GM23338 (cell line): ENCODE results near the gene TRIM52. TPM values are rescaled to one million over a fixed set of nuclear protein-coding genes. Genes with fewer than 3 reads are reported as not detected.

ENCODE experiments used
- ATAC-seq: fragments of 200-7000 bp; cut with Tn5 transposase; 3 replicates; pipeline ENCODE4 v1.9.1; 2020
- DNase-seq: peaks from one replicate; pipeline ENCODE4 v3.0.0-alpha.2; 2015; ENCODE audit warnings: low spot score
- H2AFZ ChIP-seq: fragments of 200-600 bp; sonication (generic); 2 replicates; pipeline ENCODE4 v1.8.0; 2016; ENCODE audit warnings: antibody characterized with exemption, mild to moderate bottlenecking, moderate library complexity
- H3F3A ChIP-seq: fragments of 200-600 bp; sonication (generic); replicated peaks from 2 replicates; pipeline ENCODE4 v1.8.0; 2017; ENCODE audit warnings: antibody characterized with exemption, mixed run types, low read depth
- H3K27ac ChIP-seq: fragments of 200-600 bp; sonication (generic); 2 replicates; pipeline ENCODE4 v1.6.1; 2016; ENCODE audit warnings: low read depth
- H3K27me3 ChIP-seq: fragments of 200-600 bp; sonication (generic); 2 replicates; pipeline ENCODE4 v1.8.0; 2016; ENCODE audit warnings: mild to moderate bottlenecking, mixed run types, moderate library complexity; ENCODE audit not compliant: insufficient read depth
- H3K36me3 ChIP-seq: fragments of 200-600 bp; sonication (generic); 2 replicates; pipeline ENCODE4 v1.8.0; 2016; ENCODE audit warnings: mild to moderate bottlenecking; ENCODE audit not compliant: insufficient read depth
- H3K4me1 ChIP-seq: fragments of 200-600 bp; sonication (generic); 2 replicates; pipeline ENCODE4 v1.8.0; 2016; ENCODE audit warnings: mild to moderate bottlenecking, moderate library complexity; ENCODE audit not compliant: insufficient read depth
- H3K4me2 ChIP-seq: fragments of 200-600 bp; sonication (generic); 2 replicates; pipeline ENCODE4 v1.7.1; 2017; ENCODE audit warnings: mixed run types
- H3K4me3 ChIP-seq: fragments of 200-600 bp; sonication (generic); 2 replicates; pipeline ENCODE4 v1.6.1; 2016; ENCODE audit warnings: mixed run types
- H3K79me2 ChIP-seq: fragments of 200-600 bp; sonication (generic); replicated peaks from 2 replicates; pipeline ENCODE4 v1.8.0; 2017; ENCODE audit warnings: mild to moderate bottlenecking; ENCODE audit not compliant: insufficient read depth
- H3K9me2 ChIP-seq: fragments of 200-600 bp; sonication (generic); 2 replicates; pipeline ENCODE4 v1.8.0; 2017; ENCODE audit not compliant: insufficient read depth
- H4K20me1 ChIP-seq: fragments of 200-600 bp; sonication (generic); replicated peaks from 2 replicates; pipeline ENCODE4 v1.8.0; 2017; ENCODE audit warnings: mild to moderate bottlenecking; ENCODE audit not compliant: insufficient read depth
- H3K27ac Mint-ChIP-seq: 2 replicates; pipeline ENCODE4 v1.8.0; 2020; ENCODE audit warnings: inconsistent platforms, mild to moderate bottlenecking, moderate library complexity, mixed read lengths
- H3K27me3 Mint-ChIP-seq: 3 replicates; pipeline ENCODE4 v1.8.0; 2022; ENCODE audit warnings: low read depth, mild to moderate bottlenecking, moderate library complexity, mixed read lengths, inconsistent platforms; ENCODE audit not compliant: insufficient read depth, poor library complexity
- H3K36me3 Mint-ChIP-seq: 3 replicates; pipeline ENCODE4 v1.8.0; 2021; ENCODE audit warnings: low read depth, mild to moderate bottlenecking, inconsistent platforms, moderate library complexity, mixed read lengths
- H3K4me1 Mint-ChIP-seq: 3 replicates; pipeline ENCODE4 v1.8.0; 2020; ENCODE audit warnings: mild to moderate bottlenecking, inconsistent platforms, mixed read lengths
- H3K4me3 Mint-ChIP-seq: 3 replicates; pipeline ENCODE4 v1.8.0; 2021; ENCODE audit warnings: moderate library complexity, mild to moderate bottlenecking, inconsistent platforms, mixed read lengths
- H3K9me3 Mint-ChIP-seq: 3 replicates; pipeline ENCODE4 v1.8.0; 2020; ENCODE audit warnings: moderate library complexity, mild to moderate bottlenecking, inconsistent platforms, mixed read lengths
- CREB1 ChIP-seq: fragments of 250-450 bp; sonication (Bioruptor Pico); IDR thresholded peaks from 2 replicates; pipeline ENCODE4 v1.5.0; 2020; ENCODE audit warnings: low read depth, mild to moderate bottlenecking, moderate library complexity
- EZH2 ChIP-seq: fragments of 200-600 bp; sonication (generic); IDR thresholded peaks from one replicate; pipeline ENCODE4 v1.8.0; 2017; ENCODE audit warnings: antibody characterized with exemption, mild to moderate bottlenecking, low read depth; ENCODE audit not compliant: unreplicated experiment
- POLR2AphosphoS5 ChIP-seq: IDR thresholded peaks from 2 replicates; pipeline ENCODE4 v1.6.1; 2016; ENCODE audit warnings: antibody characterized with exemption, low read depth
- STAT1 ChIP-seq: IDR thresholded peaks from one replicate; pipeline ENCODE4 v1.6.1; 2016; ENCODE audit warnings: antibody characterized with exemption; ENCODE audit not compliant: unreplicated experiment
- ZNF114 ChIP-seq: fragments of 250-450 bp; sonication (Bioruptor Pico); IDR thresholded peaks from 2 replicates; pipeline ENCODE4 v1.5.0; 2020; ENCODE audit warnings: mild to moderate bottlenecking, moderate library complexity
- polyA plus RNA-seq: library from polyadenylated mRNA; unstranded; fragments of >200 nt; fragmentation: Nextera tagmentation; extraction: Ambion mirVana; gene quantifications from 2 replicates; pipeline ENCODE4 v1.2.1, GENCODE V29; 2016
- total RNA-seq: library from RNA; depleted of rRNA; stranded (reverse); fragments of >200 nt; shearing (Covaris generic); gene quantifications from 2 replicates; pipeline ENCODE4 v1.2.3, GENCODE V29; 2014
- TF ChIP-seq, protein P1 (sequence below), 2 experiments: fragments of 200-600 bp in 1 of 2; sonication (generic) in 1 of 2; conservative IDR thresholded peaks; 2 replicates each; pipeline versions ENCODE4 v1.5.1 to v1.6.1; 2016 to 2017; ENCODE audit warnings: antibody characterized with exemption in 2 of 2, low read depth in 2 of 2, mild to moderate bottlenecking in 2 of 2, moderate library complexity in 1 of 2
- TF ChIP-seq, protein P2 (sequence below): IDR thresholded peaks from one replicate; pipeline ENCODE4 v1.6.1; 2018; ENCODE audit warnings: antibody characterized with exemption; ENCODE audit not compliant: unreplicated experiment

Gene TRIM52
- total and polyA plus RNA-seq, 2 experiments from 2014 or later, result 6.2 to 8.1 TPM

DNA sequence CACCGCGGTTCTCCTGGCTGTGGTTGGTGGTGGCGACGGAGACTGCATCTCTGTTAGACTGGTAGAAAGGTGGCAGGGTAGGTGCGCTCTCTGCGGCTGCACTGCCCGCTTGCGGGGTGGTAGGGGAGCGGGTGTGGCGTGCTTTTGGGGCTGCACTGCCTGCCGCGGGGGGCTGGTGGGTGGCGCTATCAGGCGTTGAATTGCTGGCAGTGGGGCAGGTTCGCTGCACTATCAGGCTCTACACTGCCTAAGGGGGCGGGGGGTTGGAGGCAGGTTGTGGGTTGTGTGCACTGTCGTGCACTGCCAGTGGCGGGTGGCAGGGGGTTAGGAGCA is 21.0 kb upstream of the TRIM52 start (continued):
- TF ChIP-seq, protein P1, sequence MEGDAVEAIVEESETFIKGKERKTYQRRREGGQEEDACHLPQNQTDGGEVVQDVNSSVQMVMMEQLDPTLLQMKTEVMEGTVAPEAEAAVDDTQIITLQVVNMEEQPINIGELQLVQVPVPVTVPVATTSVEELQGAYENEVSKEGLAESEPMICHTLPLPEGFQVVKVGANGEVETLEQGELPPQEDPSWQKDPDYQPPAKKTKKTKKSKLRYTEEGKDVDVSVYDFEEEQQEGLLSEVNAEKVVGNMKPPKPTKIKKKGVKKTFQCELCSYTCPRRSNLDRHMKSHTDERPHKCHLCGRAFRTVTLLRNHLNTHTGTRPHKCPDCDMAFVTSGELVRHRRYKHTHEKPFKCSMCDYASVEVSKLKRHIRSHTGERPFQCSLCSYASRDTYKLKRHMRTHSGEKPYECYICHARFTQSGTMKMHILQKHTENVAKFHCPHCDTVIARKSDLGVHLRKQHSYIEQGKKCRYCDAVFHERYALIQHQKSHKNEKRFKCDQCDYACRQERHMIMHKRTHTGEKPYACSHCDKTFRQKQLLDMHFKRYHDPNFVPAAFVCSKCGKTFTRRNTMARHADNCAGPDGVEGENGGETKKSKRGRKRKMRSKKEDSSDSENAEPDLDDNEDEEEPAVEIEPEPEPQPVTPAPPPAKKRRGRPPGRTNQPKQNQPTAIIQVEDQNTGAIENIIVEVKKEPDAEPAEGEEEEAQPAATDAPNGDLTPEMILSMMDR (conservative IDR thresholded peaks at IDR 0.05; ENCODE audit: low read depth in 2 of 2), result no peak
- TF ChIP-seq STAT1 (no peak), CREB1 (CRISPR knock-in tag) (no peak), ZNF114 (CRISPR knock-in tag) (no peak)
- TF ChIP-seq, protein P2, sequence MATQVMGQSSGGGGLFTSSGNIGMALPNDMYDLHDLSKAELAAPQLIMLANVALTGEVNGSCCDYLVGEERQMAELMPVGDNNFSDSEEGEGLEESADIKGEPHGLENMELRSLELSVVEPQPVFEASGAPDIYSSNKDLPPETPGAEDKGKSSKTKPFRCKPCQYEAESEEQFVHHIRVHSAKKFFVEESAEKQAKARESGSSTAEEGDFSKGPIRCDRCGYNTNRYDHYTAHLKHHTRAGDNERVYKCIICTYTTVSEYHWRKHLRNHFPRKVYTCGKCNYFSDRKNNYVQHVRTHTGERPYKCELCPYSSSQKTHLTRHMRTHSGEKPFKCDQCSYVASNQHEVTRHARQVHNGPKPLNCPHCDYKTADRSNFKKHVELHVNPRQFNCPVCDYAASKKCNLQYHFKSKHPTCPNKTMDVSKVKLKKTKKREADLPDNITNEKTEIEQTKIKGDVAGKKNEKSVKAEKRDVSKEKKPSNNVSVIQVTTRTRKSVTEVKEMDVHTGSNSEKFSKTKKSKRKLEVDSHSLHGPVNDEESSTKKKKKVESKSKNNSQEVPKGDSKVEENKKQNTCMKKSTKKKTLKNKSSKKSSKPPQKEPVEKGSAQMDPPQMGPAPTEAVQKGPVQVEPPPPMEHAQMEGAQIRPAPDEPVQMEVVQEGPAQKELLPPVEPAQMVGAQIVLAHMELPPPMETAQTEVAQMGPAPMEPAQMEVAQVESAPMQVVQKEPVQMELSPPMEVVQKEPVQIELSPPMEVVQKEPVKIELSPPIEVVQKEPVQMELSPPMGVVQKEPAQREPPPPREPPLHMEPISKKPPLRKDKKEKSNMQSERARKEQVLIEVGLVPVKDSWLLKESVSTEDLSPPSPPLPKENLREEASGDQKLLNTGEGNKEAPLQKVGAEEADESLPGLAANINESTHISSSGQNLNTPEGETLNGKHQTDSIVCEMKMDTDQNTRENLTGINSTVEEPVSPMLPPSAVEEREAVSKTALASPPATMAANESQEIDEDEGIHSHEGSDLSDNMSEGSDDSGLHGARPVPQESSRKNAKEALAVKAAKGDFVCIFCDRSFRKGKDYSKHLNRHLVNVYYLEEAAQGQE, result no peak

DNA sequence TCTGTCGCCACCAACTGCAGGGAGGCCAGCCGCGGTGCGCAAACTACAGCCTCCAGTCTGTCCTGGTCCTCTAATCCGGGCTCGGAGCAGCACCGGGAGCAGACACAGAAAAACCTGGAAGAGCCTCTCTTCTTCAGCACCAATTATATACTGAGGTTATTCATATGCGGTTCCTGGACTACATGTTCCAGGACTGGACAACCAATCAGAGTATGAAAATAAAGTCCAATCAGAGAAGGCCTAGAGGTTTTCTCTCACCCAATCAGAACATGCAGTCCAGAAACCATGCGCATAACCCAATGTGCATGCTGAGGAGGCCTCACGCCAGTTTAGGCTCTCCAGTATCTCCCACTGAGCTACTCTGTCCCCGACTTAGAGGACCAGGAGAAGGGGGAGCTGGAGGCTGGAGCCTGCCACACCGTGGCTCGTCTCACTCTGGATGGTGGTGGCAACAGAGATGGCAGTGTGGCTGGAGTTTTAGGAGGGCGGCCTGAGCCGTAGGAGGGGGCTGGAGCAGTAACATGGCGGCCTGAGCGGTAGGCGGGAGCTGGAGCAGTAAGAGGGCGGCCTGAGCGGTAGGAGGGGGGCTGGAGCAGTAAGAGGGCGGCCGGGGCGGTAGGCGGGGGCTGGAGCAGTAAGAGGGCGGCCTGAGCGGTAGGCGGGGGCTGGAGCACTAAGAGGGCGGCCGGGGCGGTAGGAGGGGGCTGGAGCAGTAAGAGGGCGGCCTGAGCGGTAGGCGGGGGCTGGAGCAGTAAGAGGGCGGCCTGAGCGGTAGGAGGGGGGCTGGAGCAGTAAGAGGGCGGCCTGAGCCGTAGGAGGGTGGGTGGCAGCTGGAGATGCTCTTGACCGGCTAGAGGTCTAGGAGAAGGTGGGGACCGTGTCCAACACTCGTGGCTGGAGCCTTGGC is 20.4 kb upstream of the TRIM52 start:
- H3K4me2 ChIP-seq, result peak overlapping the region; percentile 89
- Mint-ChIP-seq H3K4me3 (no peak overlapping the region), H3K27ac (peak overlapping the region; percentile 84; the same call in 1 of the 2 replicates), H3K36me3 (peaks cover 15% of the 10 kb centered on the region), H3K27me3 (peaks cover 5% of the 10 kb centered on the region), H3K9me3 (no peaks in the 10 kb centered on the region), H3K4me1 (peaks cover 2% of the 10 kb centered on the region; the same call in 2 of the 3 replicates)
- H4K20me1 ChIP-seq, result peaks cover 6% of the 10 kb centered on the region; the same call in 1 of the 2 replicates
- H3K4me1 ChIP-seq, result 0 out of 2 replicates have a peak, but pooled peaks cover 4% of the 10 kb centered on the region
- H3K27ac ChIP-seq, result peak overlapping the region; percentile 81; the same call in 1 of the 2 replicates
- H3K27me3 ChIP-seq, result no peaks in the 10 kb centered on the region; the same call in 1 of the 2 replicates
- no peaks in the 10 kb centered on the region for H3K9me2 ChIP-seq
- H3F3A ChIP-seq, result no peaks in the 10 kb centered on the region
- H3K4me3 ChIP-seq, result peak overlapping the region; percentile 84
- TF ChIP-seq EZH2, result no peak
- TF ChIP-seq ZNF114 (CRISPR knock-in tag), result peak; percentile 32; the same call in 1 of the 2 replicates
- peak; percentile 94 for TF ChIP-seq POLR2AphosphoS5
- ATAC-seq (peak; percentile 85), DNase-seq (peak; percentile 99)
- H2AFZ ChIP-seq, result peak overlapping the region; percentile 90
- peaks cover 4% of the 10 kb centered on the region; the same call in 1 of the 2 replicates for H3K36me3 ChIP-seq
- peaks cover 34% of the 10 kb centered on the region for H3K79me2 ChIP-seq
